GM18907 (cell line): Measurements from ENCODE around the gene RFX2.
"Not testable (repeated sequence)": the region's sequence is repeated elsewhere in the genome, so short reads cannot be mapped to it uniquely, and the experiment has no call there.

Source experiments
- ATAC-seq: cut with Tn5 transposase; IDR thresholded peaks from one replicate; pipeline ENCODE4 v1.9.1; 2021; ENCODE audit warnings: mild to moderate bottlenecking, moderate library complexity; ENCODE audit not compliant: unreplicated experiment

The RFX2 gene

GRCh38 chr19:5974721-5975387 is 135.4 kb downstream of the RFX2 start:
- no peak for ATAC-seq

- ATAC-seq = no peak
Measured at GRCh38 chr19:5973867-5974635, 136.2 kb downstream of the RFX2 start.

GRCh38 chr19:5973376-5973775 is 136.9 kb downstream of the RFX2 start:
- ATAC-seq = no peak

GRCh38 chr19:5972355-5972731 is 138.0 kb downstream of the RFX2 start:
- no peak for ATAC-seq

GRCh38 chr19:5971714-5972354 is 138.5 kb downstream of the RFX2 start:
- ATAC-seq = no peak

GRCh38 chr19:5969476-5969875 is 140.8 kb downstream of the RFX2 start:
- ATAC-seq = no peak

GRCh38 chr19:5968431-5969373 is 141.6 kb downstream of the RFX2 start:
- no peak for ATAC-seq

- ATAC-seq = peak; percentile 53
Measured at GRCh38 chr19:5967994-5968430, 142.3 kb downstream of the RFX2 start.

GRCh38 chr19:5967571-5967970 is 142.7 kb downstream of the RFX2 start:
- no peak for ATAC-seq

GRCh38 chr19:5966941-5967340 is 143.4 kb downstream of the RFX2 start:
- ATAC-seq = no peak

- no peak for ATAC-seq
Measured at GRCh38 chr19:5966215-5966614, 144.1 kb downstream of the RFX2 start.

GRCh38 chr19:5964816-5965565 is 145.3 kb downstream of the RFX2 start:
- no peak for ATAC-seq

- ATAC-seq = no peak
Measured at GRCh38 chr19:5963855-5964254, 146.4 kb downstream of the RFX2 start.

GRCh38 chr19:5963259-5963658 is 147.0 kb downstream of the RFX2 start:
- not testable (repeated sequence) for ATAC-seq

- ATAC-seq = no peak
Measured at GRCh38 chr19:5961969-5962945, 148.0 kb downstream of the RFX2 start.

- ATAC-seq = not testable (repeated sequence)
Measured at GRCh38 chr19:5961641-5961968, 148.7 kb downstream of the RFX2 start.

GRCh38 chr19:5960005-5961001 is 150.0 kb downstream of the RFX2 start:
- ATAC-seq = no peak
